Measurements from ENCODE around the gene TUBB2A.
"Not testable (repeated sequence)": the region's sequence is repeated elsewhere in the genome, so short reads cannot be mapped to it uniquely, and the experiment has no call there.

The TUBB2A gene

DNA sequence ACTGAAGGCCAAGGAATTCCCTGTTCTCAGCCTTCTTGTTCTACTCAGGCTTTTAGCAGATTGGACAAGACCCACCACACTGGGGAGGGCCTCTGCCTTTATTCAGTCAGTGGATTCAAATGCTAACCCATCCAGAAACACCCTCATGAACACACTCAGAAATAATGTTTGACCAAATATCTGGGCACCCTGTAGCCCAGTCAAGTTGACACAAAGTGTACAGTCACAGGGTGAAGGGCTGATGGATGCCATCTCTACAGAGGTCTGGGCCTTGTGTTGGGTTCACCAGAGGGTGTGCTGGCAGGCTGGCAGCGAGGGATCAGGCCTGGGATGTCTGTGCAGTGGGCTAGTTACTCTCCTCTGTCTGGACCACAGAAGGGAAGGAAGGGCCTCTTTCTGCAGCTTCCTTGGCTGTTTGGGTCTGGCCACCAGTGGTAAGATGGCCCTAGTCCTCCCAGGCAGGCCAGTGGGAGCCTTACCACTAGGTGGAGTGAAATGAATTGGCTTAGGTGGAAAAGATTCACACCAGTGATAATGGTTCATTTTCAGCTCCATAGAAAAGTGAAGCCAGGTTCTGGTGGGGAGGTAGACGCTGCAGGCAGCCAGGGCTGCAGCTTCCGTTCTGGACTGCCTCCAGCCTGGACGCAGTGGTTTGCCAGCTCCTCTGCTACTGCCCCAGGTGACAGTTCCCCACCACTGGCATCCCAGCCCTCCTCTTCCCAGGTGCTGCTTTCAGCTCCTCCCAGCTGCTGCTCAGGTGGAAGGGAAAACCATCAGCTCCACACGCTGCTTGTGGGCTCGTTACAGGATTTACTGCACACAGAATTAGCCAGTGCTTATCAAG is 9.2 kb downstream of the TUBB2A start:
- no peak for DNase-seq

DNA sequence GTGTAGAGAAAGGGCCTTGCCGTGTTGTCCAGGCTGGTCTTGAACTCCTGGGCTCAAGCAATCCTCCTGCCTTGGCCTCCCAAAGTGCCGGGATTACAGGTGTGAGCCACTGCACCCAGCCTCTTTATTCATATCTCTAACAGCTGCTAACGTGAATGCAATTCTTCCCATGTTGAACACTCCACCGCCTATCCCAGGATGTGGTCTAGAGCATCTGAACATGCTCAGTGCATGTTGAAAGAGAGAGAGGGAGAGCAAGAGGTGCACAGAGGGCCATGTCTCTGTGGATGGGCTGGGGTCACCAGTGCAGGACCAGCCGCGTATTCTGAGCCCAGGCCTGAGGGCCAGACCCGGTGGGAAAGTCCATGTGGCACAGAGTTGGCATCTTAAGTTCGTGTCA is 12.8 kb downstream of the TUBB2A start:
- no peak for DNase-seq

DNA sequence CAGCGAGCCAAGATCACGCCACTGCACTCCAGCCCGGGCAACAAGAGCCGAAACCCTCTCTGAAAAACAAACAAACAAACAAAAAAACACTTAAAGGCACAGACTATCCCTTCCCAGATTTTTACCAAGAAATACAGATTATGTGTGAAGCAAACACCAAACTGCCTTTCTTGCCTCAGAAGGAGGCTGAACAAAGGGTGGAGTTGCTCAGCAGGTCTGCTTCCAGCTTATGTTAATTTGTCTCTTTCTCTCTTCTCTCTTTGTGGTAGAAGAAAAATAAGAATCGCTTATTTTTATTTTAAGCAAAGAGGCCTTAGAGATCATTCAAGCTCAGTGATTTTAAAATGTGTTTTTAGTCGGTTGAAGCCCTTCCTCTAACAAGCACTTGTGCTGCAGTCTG is 14.2 kb downstream of the TUBB2A start:
- no peak for DNase-seq

DNA sequence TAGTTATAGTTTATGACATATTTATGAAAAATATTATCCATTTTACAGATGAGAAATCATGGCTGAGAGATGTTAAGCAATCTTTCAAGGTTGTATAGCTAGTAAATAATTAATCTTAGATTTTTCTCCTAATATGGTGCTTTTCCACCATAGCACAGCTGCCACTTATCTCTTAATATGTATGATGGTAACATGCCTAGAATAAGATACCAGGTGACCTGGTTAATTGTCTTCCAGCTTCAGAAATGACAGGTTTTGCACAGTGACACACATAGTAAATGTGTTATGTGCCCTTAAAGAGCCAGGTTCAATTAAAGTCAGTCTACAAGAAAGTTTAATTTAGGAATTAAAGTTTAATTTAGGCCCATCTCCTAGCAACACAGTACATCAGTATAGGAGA is 14.8 kb downstream of the TUBB2A start:
- no peak for DNase-seq

DNA sequence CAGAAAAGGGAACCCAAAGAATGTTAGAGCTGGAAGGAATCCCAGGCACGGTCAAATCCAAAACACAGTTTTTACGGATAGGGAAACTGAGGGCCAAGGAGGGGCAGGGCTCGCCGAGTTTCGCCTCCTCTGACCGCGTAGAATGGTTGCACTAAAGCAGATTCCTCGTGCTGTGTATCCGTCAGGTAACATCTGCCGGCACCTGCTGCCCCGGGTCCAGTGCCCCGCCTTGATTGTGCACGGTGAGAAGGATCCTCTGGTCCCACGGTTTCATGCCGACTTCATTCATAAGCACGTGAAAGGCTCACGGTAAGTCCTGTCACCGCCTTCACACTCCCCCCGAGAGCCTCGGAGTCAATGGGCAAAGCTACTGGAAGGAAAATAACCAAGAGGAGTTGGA is 17.1 kb downstream of the TUBB2A start:
- DNase-seq = no peak

DNA sequence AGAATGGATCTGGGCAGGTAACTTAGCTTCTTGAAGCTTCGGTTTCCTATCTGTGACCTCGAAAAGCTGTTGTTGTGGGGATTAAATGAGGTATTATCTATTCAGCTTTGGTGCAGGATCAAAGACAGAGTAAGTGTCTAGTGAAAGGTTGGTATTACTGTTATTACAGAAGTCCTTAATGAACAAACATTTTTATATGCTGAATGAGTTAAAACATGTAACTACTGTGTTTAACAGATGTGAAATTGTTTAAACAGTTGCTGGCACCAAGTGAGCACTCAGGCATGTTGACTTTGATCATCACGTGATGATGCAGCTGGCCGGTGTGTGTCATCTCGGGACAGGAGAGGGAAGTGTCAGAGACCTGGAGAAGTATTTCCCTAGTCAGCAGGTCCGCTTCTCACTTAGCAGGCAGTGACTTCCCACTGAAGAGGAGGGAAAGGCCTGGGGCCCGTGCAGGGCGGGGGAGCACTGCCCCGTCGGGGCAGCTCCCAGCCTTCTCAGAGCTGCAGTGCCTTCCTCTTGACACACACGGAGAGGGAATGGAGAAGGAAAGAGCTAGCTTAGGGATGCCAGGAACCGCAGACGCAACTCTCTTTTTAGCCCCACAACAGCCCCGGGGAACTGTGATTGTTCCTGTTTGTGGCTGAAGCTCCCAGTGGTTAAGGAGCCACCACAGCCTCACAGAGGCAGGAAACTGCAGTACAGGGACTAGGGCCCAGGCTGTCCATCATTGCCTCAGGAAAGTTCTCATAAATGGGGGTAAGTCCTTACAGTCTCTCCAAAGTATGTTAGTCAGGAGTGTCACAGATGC is 18.0 kb downstream of the TUBB2A start:
- DNase-seq = peak in 1 of 2 donors; percentile 45

DNA sequence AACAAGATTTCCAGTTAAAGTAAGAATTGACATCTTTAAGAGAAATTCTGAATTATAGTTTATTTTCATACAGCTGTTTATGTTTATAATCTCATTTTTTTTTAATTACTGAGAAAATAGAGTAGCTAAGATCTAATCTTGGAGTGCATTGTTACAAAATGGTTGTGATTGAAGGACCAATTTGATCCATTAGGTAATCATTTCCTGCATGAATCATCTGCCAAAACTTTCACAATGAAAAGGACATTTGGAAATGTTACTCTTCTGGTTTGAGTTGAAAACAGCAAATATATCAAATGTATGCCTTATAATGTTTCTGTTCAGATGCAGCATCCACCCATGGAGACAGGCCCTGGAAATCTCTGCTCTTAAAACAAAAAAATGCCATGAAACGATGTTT is 19.0 kb downstream of the TUBB2A start:
- DNase-seq = no peak

DNA sequence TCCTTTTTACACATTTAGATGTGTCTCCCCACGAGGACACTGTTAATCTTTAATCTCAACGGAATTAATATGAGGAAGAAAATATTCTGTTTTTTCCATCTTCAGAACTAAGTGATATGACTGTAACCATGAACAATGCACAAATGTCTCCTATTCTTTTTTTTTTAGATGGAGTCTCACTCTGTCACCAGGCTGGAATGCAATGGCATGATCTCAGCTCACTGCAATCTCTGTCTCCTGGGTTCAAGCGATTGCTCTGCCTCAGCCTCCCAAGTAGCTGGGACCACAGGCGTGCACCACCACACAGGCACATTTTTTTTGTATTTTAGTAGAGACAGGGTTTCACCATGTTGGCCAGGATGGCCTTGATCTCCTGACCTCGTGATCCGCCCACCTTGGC is 19.5 kb downstream of the TUBB2A start:
- DNase-seq = not testable (repeated sequence)

DNA sequence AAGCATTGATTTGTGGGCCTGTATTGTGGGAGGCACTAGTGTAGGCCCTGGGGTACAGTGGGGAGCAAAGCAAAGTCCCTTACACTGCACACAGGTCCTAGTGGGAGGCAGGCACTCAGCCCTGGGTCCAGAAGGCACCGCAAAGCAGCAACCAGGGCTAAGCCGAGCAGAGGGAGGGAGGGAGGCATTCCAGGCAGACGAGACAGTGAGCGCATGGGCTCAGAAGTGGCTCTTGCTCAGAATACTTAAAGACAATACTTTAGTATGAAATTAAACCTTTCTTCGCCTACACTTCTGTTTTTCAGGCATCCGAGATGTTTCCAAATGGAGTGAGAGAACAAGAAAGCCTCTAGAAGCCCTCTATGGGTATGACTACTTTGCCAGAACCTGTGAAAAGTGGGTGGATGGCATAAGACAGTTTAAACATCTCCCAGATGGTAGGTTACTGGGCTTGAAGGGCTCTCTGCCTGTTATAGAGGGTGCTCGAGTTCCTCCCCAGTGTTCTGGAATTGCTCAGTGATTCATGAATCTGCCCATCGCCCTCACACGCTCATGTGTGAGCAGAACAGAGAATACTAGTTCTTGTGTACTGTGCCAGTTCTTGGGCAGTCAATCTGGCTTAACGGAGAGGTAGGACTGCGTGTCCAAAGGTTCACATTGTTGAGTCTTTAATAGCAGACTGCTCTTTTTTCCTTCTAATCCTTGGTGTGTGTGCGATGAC is 20.1 kb downstream of the TUBB2A start:
- DNase-seq = no peak

DNA sequence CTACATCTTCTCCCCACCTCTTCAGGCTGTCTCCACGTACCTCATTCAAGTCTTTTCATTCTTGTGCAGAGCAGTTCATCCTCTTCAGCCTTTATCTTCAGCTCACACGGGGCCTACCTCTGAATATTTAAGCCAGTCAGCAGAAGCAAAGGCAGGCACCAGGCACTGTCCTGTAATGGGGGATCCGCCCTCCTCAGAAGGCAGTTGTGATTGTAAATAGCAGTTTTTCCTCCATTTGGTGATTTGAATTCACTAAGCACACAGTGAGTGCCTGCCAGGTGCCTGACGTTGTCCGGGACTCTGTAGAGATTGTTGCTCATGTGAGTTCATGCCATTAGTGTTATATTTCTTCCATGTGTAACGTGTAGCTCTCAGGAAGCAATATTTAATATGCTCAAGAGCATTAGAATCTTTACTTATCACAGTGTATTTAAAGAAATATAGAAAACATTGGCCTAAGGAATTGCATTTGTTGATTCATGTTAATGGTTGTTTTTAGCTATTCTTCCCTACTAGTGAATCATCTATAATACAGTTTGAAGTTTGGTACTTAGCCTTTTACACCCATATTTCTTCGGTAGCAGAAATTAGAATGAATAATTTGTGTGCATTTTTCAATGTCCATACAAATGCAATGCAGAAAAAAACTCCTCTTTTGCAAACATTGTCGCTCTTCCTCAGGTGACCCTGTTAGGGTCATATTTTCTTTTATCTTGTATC is 20.9 kb downstream of the TUBB2A start:
- no peak for DNase-seq

DNA sequence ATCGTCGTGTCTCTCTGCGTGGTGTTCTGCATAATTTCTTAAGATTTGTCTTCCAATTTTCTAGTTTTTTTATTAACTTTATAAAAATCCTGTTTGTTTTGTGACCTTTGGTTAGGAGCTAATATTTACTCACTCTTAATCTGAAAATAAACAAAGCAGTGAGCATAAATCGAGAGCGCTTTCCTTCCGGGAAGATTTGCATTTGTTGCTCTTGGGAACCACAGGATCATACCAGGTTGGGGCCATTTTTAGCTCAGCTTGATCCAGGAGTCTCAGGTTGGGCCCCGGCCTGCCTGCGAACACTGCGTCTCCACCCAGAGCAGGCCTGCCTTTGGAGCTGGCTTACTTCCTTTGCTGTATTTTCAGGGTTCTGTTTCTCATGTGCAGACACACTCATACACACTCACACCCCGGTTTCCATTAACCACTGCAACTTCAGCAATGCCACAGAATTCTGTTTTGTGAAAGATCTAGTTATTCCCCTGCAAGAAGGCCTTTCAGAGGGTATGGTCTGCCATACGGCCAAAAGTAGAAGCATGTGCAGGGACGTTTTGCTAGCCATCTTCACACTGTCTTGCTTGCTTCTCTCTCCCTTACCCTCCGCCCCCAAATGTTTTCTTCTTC is 21.6 kb downstream of the TUBB2A start:
- no peak for DNase-seq

DNA sequence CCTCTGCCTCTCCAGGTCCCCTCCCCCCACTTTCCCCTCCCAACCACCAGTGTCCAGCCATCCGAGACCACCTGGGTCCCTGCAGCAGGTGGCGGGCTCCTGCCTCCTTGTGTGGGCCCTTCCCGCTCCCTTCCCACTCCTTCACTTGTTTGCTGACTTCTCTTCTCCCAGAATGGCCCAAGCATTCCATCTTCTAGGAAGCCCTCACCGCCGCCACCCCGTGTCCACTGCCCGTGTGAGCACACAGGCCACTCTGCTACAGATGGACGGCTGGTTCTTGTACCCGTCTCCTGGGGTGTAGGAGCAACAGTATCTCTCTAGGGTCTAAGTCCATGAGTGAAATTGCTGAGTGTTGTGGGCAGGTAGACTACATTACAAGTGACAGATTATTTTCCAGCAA is 23.8 kb downstream of the TUBB2A start:
- no peak for DNase-seq

DNA sequence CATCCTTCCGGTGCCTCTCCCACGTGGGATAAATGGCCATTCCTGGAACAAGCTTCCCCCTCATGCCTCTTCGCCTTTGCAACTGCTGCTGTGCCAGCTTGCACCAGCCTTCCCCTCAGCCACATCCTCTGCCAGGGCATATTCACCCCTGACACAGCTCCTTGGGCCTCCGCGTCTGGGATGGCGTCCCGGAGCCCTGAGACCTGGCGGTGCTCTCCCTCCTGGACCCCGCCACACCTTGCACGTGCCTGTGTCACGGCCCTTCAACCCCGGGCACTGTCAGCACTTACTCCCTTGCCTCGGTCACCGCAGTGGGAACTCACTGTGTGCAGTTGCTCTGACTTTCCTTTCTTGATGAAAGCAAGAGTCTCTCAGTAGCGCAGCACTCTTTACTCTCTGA is 25.6 kb downstream of the TUBB2A start:
- no peak for DNase-seq

DNA sequence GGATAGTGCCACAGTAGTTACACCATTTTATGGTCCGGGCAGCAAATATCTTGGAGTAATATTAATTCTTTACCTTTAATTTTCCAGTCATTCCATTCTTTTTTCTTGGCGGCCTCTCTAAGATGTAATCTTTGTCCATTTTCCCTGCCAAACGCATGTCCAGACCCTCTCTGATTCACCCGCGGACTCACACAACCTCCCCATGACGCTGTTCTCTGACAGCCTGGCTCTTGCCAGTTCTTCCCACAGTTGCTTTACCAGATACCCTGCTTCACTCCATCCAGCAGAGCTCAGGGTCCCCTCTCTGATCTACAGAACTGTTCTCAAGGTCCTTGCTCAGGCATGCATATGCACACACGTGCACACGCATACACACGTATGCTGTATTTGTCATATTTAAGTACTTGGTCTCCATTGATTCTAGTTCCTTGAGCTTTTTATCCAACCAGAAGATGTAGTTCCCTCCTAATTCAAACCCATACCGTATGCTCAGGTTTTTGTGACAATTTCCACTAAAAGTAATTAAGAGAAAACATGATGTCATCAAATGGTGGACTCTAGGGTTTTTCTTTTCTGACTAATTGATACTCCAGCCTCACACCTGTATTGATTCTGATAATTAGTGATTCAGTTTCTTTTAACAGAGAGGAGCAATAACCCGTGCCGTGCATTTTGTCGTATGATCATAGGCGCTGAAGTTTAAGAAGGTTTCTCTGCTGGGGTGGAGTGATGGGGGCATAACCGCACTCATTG is 28.8 kb downstream of the TUBB2A start:
- DNase-seq = no peak

DNA sequence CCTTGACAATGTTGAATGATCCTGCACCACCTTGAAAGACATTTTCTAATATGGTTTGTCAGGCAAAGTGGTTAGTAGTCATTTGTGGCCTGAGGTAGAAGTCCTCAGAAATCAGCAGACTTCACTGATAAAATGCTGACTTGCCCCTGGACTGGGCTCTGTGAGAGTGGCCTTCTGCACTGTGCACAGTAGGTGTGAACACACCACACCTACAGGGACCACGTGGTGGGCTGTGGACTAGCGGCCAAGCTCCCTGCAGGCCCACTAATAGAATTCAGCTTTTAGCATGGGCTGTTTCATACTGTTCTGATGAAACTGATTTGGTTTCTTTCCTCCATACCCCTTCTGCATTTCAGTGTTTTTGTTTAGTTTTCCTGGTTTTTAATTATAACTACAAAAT is 31.5 kb downstream of the TUBB2A start:
- no peak for DNase-seq

DNA sequence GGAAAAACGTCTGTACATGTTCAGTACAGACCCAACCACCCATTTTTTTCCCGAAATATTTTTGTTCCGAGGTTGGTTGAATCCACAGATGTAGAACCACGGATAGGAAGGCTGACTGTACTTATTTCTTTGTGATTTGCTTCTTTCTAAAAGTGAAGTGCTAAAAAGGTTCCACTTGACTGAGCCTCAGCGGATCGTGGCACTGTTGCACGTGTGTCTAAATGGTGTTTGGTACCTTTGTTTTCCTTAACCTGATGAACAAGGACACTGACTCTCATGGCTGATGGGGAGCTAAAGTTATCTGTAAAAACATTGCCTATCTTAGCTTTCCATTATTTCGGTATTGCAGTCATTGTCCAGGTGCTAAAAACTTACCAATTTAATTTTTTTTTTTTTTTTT is 32.7 kb downstream of the TUBB2A start:
- no peak for DNase-seq

DNA sequence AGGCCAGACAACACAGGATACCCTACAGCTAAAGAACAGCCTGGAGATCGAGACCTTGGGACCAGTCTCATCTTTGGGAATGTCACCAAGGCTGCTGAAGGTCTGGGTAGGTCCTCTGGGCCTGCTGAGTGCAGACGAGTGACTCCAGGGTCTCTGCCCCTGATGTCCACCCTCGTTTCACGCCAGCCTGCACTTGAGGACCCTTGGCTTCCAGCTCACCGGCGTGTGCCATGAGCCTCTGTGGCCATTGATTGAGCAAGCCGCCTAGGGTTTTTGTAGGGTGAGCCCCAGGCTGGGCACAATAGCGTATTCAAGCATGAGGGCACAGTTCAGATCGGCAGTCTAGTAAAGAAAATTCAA is 34.5 kb downstream of the TUBB2A start:
- DNase-seq = no peak

DNA sequence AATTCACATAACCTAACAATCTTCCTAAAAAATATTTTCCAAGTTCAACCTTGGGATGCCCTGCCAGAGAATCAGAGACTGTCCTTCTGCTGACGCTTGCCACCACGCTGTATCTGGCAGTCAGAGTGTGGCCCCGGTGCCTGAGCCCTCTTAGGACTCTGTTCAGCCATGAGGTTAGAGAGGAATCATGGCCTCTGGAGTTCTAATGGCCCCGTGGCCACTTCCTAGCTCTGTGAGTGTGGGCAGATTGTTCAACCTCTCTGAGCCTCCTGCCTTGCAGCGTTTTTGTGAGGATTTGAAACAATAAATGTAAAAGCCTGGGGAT is 36.6 kb downstream of the TUBB2A start:
- DNase-seq = no peak

DNA sequence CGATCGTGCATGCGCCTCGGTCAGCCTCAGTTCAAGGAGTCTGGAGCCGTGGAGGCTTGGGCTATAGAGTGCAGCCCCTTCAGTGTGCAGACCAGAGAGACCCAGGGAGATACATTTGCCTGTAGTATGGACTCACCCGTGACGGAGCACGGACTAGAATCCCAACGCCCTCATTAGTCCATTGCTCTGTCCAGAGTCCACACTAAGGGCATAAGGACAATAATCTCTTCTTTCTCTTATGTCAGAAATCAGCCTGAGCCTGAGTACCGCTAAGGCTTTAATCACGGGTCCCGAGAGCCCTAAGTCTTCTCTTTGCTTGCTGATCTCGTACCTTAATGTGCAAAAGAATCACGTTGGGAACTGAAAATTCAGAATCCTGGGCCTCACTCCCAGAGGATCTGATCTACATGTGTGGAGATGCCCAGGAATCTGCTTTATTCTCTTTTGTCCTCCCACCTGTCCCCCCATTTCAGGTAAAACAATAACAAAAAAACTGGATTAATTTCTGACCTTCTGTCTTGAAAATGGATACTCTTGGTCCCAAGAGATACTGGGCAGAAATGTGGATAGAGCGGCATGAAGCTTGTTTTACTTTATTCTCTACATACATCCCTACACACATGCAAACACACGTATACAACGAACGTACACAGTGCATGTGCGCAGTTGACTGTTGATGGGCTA is 38.2 kb downstream of the TUBB2A start:
- no peak for DNase-seq

DNA sequence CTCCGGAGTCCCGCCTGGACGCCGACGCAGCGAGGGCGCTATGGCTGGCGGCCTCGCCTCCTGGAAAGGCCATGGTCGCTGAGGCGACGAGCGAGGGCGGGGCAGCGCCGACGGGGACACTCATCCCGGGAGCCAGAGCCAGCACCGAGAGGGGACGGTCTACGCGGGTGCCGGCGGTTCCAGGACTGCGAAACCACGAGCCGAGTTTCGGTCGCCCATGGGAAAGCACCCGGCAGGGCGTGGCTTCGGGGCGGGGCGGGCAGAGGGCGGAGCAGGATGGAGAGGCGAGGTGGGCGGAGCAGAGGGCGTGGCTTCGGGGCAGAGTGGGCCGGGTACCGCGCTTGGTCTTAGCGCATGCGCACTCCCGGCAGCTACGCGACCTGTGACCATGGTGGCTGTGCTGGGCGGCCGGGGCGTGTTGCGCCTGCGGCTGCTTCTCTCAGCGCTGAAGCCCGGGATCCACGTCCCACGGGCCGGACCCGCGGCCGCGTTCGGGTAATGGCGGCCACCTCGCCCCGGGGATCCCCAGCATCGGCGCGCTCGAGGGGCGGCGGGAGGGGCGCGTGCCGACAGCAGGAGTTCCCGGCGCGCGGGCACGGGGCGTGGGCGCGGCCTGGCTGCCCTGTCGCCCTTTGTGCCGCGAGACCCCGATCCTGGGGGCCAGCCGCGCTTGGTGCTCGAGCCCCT is 38.8 kb downstream of the TUBB2A start, which contains the start of gene BPHL:
TSS of gene BPHL (plus strand) at position 359 of the 687 bp plus-strand sequence. CDS start at position 389, 30 bp downstream.
- peak; percentile 97 to 99 for DNase-seq

All from CD4-positive, alpha-beta T cell treated with Interferon alpha-2 for 1 hour (primary cell).